Measurements from ENCODE around the gene STX3. TPM values are rescaled to one million over a fixed set of nuclear protein-coding genes. Genes with fewer than 3 reads are reported as not detected.

Gene STX3
- total and polyA plus RNA-seq, 2 of the 13 experiments (the other 11 are each of a cell fraction or from before 2014, with no cell fraction given) = 16.5 to 24.0 TPM

DNA sequence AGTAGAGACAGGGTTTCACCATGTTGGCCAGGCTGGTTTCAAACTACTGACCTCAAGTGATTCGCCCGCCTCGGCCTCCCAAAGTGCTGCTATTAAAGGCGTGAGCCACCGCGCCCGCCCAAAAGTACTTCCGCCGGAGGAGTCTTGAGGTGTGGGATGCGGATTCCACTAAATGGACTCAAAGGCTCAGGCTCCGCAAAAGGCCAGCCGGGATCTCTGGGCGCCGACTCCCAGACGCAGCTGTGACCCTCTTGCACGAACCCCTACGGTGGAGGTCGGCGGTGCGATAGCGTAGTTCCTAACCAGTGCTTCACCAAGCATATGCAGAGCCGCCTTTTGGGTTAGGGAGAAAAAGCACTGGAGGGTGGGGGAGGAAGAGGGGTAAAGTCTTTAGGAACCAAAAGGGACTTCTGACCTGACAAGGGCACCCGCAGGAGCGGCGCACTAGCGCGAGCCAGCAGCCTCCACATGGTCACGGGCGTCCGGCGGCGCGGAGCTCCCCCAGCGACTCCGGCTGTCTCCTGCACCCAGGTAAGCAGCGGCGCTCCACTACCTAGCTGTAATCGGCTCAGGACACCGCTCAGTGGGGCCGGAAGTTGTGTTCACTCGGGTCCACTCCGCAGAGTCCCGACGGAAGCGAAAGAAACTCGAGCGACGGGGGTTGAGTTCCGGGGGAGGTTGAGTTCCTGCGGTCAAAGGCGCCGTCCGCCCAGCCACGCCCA is 55.2 kb downstream of the STX3 start, which contains the start of gene MRPL16 (continued):
- TF ChIP-seq, protein P1, sequence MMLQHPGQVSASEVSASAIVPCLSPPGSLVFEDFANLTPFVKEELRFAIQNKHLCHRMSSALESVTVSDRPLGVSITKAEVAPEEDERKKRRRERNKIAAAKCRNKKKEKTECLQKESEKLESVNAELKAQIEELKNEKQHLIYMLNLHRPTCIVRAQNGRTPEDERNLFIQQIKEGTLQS (CRISPR knock-in tag; IDR thresholded peaks at IDR 0.05) = no peak
- TF ChIP-seq FOSL1 (CRISPR knock-in tag; IDR thresholded peaks at IDR 0.05; ENCODE audit: borderline replicate concordance) (no peak), ZNF44 (CRISPR knock-in tag; IDR thresholded peaks at IDR 0.05) (peak; percentile 92; the same call in 1 of the 2 replicates), YEATS4 (CRISPR knock-in tag; IDR thresholded peaks at IDR 0.05; ENCODE audit: borderline replicate concordance) (peak; percentile 80), IKZF4 (CRISPR knock-in tag; IDR thresholded peaks at IDR 0.05; ENCODE audit: borderline replicate concordance, low read depth, not compliant biosample characterization) (peak; percentile 26), ZFP1 (CRISPR knock-in tag; IDR thresholded peaks at IDR 0.05) (peak; percentile 73; the same call in 1 of the 2 replicates), MTA3 (CRISPR knock-in tag; IDR thresholded peaks at IDR 0.05) (no peak)

DNA sequence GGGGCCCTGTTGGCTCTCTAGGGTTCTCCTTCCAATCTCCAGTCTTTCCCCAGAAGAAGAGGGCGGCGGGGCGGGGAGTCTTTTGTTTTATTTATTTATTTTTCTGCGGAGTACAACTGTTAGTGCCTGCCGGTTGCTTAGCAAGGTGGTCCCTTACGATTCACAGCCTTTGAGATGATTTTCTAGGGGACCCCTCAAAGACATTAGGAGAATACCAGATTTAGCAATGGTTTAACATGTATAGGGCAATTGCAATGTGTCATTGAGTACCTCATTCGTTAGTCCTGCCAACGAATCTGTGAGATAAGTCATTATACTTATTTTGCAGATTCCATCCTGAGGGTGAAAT is 55.7 kb downstream of the STX3 start:
- DNase-seq (ENCODE audit: low spot score) (no peak), ATAC-seq (no peak), FAIRE-seq (no peak)
- H3K9ac ChIP-seq (ENCODE audit: insufficient read depth, low read depth, low read length) = peak overlapping the region; percentile 88; the same call in 1 of the 2 replicates
- H4K20me1 ChIP-seq (ENCODE audit: insufficient read depth, low read length) = no peaks in the 10 kb centered on the region
- intact Hi-C loops (cut with micrococcal nuclease; ENCODE audit: unreplicated experiment) (loop anchor here (2.0 kb wide), 1 partner anchor 56 kb away; the partner anchor contains the start of gene STX3), in situ Hi-C loops (cut with HindIII; ENCODE audit: extremely low pct_ligation_motif_present, low pct_unique_long_range_greater_than_20kb) (no loop called here)
- BruUV-seq (replicated peaks) = no TSS peak
- peaks cover 48% of the 10 kb centered on the region for H3K4me1 ChIP-seq (ENCODE audit: insufficient read depth, low read length)
- H3K36me3 ChIP-seq (replicated peaks in 1 of 2; ENCODE audit: control insufficient read depth in 1 of 2, insufficient read depth in 2 of 2, low read length in 2 of 2) = peaks cover 3 to 16% of the 10 kb centered on the region in 2 experiments; a peak in 4 of 5 replicates
- POLR2A ChIA-PET = interaction anchor here (0.9 to 2.1 kb wide), 7 partner anchors 21 to 195 kb away, joined by 3 to 22 read pairs (median 3); partner anchors contain the start of genes OSBP and STX3
- no peaks in the 10 kb centered on the region for H3K27me3 ChIP-seq (ENCODE audit: control insufficient read depth in 1 of 2, insufficient read depth in 2 of 2, low read length in 2 of 2)
- peaks cover 4% of the 10 kb centered on the region for H3K79me2 ChIP-seq (ENCODE audit: insufficient read depth, low read length)
- H3K4me2 ChIP-seq (ENCODE audit: low read depth, low read length) = peak overlapping the region; percentile 72
- H2AFZ ChIP-seq (ENCODE audit: low read length) = peak overlapping the region; percentile 96
- H3K27ac ChIP-seq (ENCODE audit: extremely low read length, insufficient read depth, low read length) = peak overlapping the region; percentile 81
- WGBS (ENCODE audit: low lambda C conversion rate) = 23% methylated on average over 8 of the region's 8 CpGs
- H3K4me3 ChIP-seq (replicated peaks in 1 of 3; ENCODE audit: insufficient read depth in 1 of 3, low read depth in 2 of 3, low read length in 3 of 3) = peak overlapping the region; percentile 75 to 85 (median 76)
- CTCF ChIA-PET (ENCODE audit: low intra/inter-chr PET ratio, low total read pairs) = interaction anchor here (1.4 kb wide), 1 partner anchor 57 kb away, joined by 7 read pairs; the partner anchor contains the start of gene STX3
- no peaks in the 10 kb centered on the region for H3K9me3 ChIP-seq (ENCODE audit: low read length)
- no peak for TF ChIP-seq GATAD2A (CRISPR knock-in tag; IDR thresholded peaks at IDR 0.05)
- peak; percentile 7; the same call in 1 of the 2 replicates for TF ChIP-seq KDM5A (IDR thresholded peaks at IDR 0.05; ENCODE audit: borderline replicate concordance, low read length)
- no peak for TF ChIP-seq ATF1 (CRISPR knock-in tag; IDR thresholded peaks at IDR 0.05)
- TF ChIP-seq ZNF136 (CRISPR knock-in tag; IDR thresholded peaks at IDR 0.05; ENCODE audit: low read depth) = 0 out of 2 replicates have a peak, but pooled peaks have one; percentile 7
- TF ChIP-seq ZNF709 (CRISPR knock-in tag; IDR thresholded peaks at IDR 0.05) = 0 out of 2 replicates have a peak, but pooled peaks have one; percentile 46
- peak; percentile 23; the same call in 1 of the 2 replicates for TF ChIP-seq ZNF878 (CRISPR knock-in tag; IDR thresholded peaks at IDR 0.05)
- TF ChIP-seq, protein P2, sequence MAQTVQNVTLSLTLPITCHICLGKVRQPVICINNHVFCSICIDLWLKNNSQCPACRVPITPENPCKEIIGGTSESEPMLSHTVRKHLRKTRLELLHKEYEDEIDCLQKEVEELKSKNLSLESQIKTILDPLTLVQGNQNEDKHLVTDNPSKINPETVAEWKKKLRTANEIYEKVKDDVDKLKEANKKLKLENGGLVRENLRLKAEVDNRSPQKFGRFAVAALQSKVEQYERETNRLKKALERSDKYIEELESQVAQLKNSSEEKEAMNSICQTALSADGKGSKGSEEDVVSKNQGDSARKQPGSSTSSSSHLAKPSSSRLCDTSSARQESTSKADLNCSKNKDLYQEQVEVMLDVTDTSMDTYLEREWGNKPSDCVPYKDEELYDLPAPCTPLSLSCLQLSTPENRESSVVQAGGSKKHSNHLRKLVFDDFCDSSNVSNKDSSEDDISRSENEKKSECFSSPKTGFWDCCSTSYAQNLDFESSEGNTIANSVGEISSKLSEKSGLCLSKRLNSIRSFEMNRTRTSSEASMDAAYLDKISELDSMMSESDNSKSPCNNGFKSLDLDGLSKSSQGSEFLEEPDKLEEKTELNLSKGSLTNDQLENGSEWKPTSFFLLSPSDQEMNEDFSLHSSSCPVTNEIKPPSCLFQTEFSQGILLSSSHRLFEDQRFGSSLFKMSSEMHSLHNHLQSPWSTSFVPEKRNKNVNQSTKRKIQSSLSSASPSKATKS (CRISPR knock-in tag; IDR thresholded peaks at IDR 0.05) = 0 out of 2 replicates have a peak, but pooled peaks have one; percentile 17
- no peak for TF ChIP-seq ZFAT (CRISPR knock-in tag; conservative IDR thresholded peaks at IDR 0.05)
- peak; percentile 12; the same call in 1 of the 2 replicates for TF ChIP-seq GFI1 (CRISPR knock-in tag; IDR thresholded peaks at IDR 0.05; ENCODE audit: borderline replicate concordance)
- 0 out of 2 replicates have a peak, but pooled peaks have one; percentile 11 for TF ChIP-seq ZNF563 (CRISPR knock-in tag; IDR thresholded peaks at IDR 0.05)
- TF ChIP-seq ZNF558 (CRISPR knock-in tag; IDR thresholded peaks at IDR 0.05; ENCODE audit: borderline replicate concordance) = 0 out of 2 replicates have a peak, but pooled peaks have one; percentile 12
- no peak for TF ChIP-seq SMAD3 (CRISPR knock-in tag; IDR thresholded peaks at IDR 0.05)
- TF ChIP-seq ZNF3 (CRISPR knock-in tag; IDR thresholded peaks at IDR 0.05) = no peak
- TF ChIP-seq LCORL (IDR thresholded peaks at IDR 0.05) = 0 out of 2 replicates have a peak, but pooled peaks have one; percentile 2
- no peak for TF ChIP-seq LCORL (CRISPR knock-in tag; IDR thresholded peaks at IDR 0.05)
- TF ChIP-seq POLR2G (IDR thresholded peaks at IDR 0.05; ENCODE audit: low read depth, low read length) = no peak
